Neutrophil (primary cell): Measurements from ENCODE around the gene STAG1.
"Not testable (repeated sequence)": the region's sequence is repeated elsewhere in the genome, so short reads cannot be mapped to it uniquely, and the experiment has no call there.

Source experiments
- H3K27ac ChIP-seq: fragments of 200-600 bp; sonication (generic); 2 replicates; pipeline ENCODE4 v1.5.1; 2016; ENCODE audit warnings: mild to moderate bottlenecking, moderate library complexity
- H3K27me3 ChIP-seq: fragments of 200-600 bp; sonication (generic); 2 replicates; pipeline ENCODE4 v1.6.0; 2016; ENCODE audit warnings: mild to moderate bottlenecking
- H3K36me3 ChIP-seq: fragments of 200-600 bp; sonication (generic); 2 replicates; pipeline ENCODE4 v1.5.1; 2017
- H3K4me1 ChIP-seq, 2 experiments: fragments of 200-600 bp in 1 of 2; sonication (generic) in 1 of 2; 1 replicate in 1 of 2; 2 replicates in 1 of 2; pipeline versions ENCODE4 v1.5.1 to v1.6.1; 2013 to 2016; ENCODE audit warnings: low read depth in 1 of 2, low read length in 1 of 2, mild to moderate bottlenecking in 1 of 2, moderate library complexity in 1 of 2; ENCODE audit not compliant: control insufficient read depth in 1 of 2, insufficient read depth in 1 of 2
- H3K4me3 ChIP-seq, 2 experiments: fragments of 200-600 bp in 1 of 2; sonication (generic) in 1 of 2; 1 replicate in 1 of 2; 2 replicates in 1 of 2; pipeline ENCODE4 v1.5.1; 2013 to 2016; ENCODE audit warnings: low read depth in 1 of 2, low read length in 1 of 2, mild to moderate bottlenecking in 1 of 2, moderate library complexity in 1 of 2
- H3K9me3 ChIP-seq: fragments of 200-600 bp; sonication (generic); 2 replicates; pipeline ENCODE4 v1.5.1; 2016
- TF ChIP-seq, protein P1 (sequence below): fragments of 200-600 bp; sonication (generic); IDR thresholded peaks from 2 replicates; pipeline ENCODE4 v1.5.1; 2016; ENCODE audit warnings: antibody characterized with exemption

Gene STAG1

DNA sequence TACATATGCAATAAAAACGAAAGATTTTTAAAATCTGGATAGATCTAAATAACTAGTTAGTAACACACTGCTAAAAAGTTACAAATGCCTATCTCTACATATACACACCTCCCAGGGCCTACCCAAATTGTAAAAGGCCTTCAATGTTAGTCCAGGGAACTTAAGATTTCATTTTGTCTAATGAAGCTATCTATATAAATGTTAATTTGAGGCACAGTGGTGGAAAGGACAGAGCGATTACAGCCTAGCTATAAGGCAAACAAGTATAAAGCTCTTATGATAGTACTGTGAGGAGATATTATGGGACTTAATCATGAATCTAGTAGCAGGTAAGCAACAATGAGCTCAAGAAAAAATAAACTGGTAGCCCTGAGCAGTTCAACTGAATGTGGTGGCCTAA, 101.7 kb downstream of the STAG1 start:
- H3K27me3 ChIP-seq, result no peaks in the 10 kb centered on the region
- H3K4me1 ChIP-seq, result no peaks in the 10 kb centered on the region
- TF ChIP-seq, protein P1, sequence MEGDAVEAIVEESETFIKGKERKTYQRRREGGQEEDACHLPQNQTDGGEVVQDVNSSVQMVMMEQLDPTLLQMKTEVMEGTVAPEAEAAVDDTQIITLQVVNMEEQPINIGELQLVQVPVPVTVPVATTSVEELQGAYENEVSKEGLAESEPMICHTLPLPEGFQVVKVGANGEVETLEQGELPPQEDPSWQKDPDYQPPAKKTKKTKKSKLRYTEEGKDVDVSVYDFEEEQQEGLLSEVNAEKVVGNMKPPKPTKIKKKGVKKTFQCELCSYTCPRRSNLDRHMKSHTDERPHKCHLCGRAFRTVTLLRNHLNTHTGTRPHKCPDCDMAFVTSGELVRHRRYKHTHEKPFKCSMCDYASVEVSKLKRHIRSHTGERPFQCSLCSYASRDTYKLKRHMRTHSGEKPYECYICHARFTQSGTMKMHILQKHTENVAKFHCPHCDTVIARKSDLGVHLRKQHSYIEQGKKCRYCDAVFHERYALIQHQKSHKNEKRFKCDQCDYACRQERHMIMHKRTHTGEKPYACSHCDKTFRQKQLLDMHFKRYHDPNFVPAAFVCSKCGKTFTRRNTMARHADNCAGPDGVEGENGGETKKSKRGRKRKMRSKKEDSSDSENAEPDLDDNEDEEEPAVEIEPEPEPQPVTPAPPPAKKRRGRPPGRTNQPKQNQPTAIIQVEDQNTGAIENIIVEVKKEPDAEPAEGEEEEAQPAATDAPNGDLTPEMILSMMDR, result no peak
- H3K36me3 ChIP-seq, result no peaks in the 10 kb centered on the region
- H3K9me3 ChIP-seq, result no peaks in the 10 kb centered on the region
- H3K27ac ChIP-seq, result no peak overlapping the region
- no peak overlapping the region for H3K4me3 ChIP-seq

DNA sequence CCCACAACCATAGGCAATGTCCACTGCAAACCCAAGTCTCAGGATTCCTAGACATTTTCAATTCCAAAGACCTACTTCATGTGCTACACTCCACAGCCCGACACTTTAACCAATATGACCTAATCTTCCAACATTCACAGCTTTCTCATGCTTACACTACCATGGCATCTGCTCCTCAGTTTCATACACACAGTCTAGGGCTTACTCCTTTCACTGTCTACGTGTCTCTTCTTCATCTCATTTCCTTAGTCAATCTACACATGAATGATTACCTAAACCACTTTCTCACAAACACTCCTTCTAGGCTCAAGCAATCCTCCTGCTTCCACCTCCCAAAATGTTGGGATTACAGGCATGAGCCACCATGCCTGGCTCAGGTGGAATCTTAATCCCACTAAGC, 106.3 kb downstream of the STAG1 start:
- TF ChIP-seq, protein P1, result no peak
- no peak overlapping the region for H3K27ac ChIP-seq
- H3K27me3 ChIP-seq, result no peaks in the 10 kb centered on the region
- H3K4me1 ChIP-seq, result no peaks in the 10 kb centered on the region
- no peaks in the 10 kb centered on the region for H3K9me3 ChIP-seq
- no peaks in the 10 kb centered on the region for H3K36me3 ChIP-seq
- no peak overlapping the region for H3K4me3 ChIP-seq

DNA sequence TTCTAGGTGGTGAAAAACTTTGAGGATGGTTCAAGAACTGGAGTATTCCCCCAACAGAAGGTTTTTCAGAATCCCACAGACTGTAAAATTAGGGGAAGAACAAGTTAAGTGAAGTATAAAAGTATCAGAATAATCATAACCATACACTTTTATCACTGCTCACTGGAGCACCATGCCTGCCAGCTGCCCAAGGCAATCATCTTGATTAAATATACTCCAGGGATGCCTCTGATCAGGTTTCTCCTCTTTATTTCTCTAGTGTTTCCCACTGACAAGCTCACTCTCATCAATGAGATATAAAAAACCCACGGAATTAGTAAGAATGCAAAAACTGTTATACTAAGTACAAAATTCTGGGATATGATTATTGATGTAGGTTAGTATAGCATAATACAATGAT, 108.0 kb downstream of the STAG1 start:
- TF ChIP-seq, protein P1, result no peak
- Histone ChIP-seq H3K9me3 (no peaks in the 10 kb centered on the region), H3K4me1 (no peaks in the 10 kb centered on the region), H3K27ac (no peak overlapping the region), H3K27me3 (no peaks in the 10 kb centered on the region), H3K36me3 (no peaks in the 10 kb centered on the region), H3K4me3 (no peak overlapping the region)

DNA sequence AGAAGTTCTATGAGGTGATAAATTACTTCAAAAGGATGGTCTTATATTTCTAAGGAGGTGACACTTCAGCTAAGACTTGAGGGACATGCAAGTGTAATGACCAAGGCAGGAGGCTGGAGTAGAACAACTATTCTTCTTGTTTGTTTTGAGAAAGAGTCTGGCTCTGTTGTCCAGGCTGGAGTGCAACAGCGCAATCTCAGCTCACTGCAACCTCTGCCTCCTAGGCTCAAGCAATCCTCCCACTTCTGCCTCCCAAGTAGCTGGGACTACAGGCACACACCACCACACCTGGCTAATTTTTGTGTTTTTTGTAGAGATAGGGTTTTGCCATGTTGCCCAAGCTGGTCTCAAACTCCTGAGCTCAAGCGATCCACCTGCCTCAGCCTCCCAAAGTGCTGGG, 108.8 kb downstream of the STAG1 start:
- H3K27ac ChIP-seq, H3K36me3 ChIP-seq, H3K4me3 ChIP-seq, H3K27me3 ChIP-seq, H3K4me1 ChIP-seq, H3K9me3 ChIP-seq: not testable (repeated sequence)

DNA sequence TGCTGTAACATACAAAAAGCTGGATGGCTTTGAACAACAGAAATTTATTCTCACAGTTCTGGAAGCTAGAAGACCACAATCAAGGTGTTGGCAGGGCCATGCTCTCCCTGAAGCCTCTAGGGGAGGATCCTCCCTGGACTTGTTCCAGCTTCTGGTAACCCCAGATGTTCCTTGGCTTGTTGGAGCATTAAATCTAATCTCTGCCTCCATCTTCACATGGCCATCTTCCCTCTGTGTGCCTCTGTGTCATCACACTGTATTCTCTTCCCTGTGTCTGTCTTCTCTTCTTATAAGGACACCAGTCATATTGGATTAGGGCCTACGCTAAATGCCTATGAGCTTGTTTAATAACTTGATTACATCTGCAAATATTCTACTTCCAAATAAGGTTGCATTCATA, 109.5 kb downstream of the STAG1 start:
- H3K9me3 ChIP-seq, result no peaks in the 10 kb centered on the region
- H3K27me3 ChIP-seq, result no peaks in the 10 kb centered on the region

DNA sequence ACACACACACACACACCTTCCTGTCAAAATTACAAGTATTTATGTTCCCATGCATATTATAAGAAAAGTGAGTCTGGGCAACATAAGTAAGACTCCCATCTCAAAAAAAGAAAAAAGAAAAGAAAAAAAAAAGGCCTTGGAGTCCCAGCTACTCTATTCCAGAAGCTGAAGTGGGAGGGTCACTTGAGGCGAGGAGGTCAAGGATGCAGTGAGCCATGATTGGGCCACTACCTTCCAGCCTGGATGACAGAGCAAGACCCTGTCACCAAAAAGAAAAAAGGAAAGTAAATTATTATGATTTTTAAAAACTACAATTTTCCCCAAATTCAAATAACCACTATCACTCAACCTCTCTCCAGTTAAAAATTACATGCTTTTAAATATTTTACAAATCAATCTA, 113.1 kb downstream of the STAG1 start:
- H3K27ac ChIP-seq, result no peak overlapping the region
- no peaks in the 10 kb centered on the region for H3K27me3 ChIP-seq
- no peaks in the 10 kb centered on the region for H3K9me3 ChIP-seq
- TF ChIP-seq, protein P1, result no peak
- H3K4me3 ChIP-seq, result no peak overlapping the region
- no peaks in the 10 kb centered on the region for H3K4me1 ChIP-seq
- H3K36me3 ChIP-seq, result no peaks in the 10 kb centered on the region

More for the DNA sequence above, 109.5 kb downstream of the STAG1 start:
- Histone ChIP-seq H3K27ac (no peak overlapping the region), H3K36me3 (no peaks in the 10 kb centered on the region), H3K4me1 (no peaks in the 10 kb centered on the region), H3K4me3 (no peak overlapping the region)
- TF ChIP-seq, protein P1, result no peak
